Hepatocyte (in vitro differentiated cells): ENCODE measurements around the gene MASP1.

ENCODE experiments used
- CTCF ChIP-seq: fragments of 200-600 bp; sonication (generic); IDR thresholded peaks from 2 replicates; pipeline ENCODE4 v1.5.1; 2016; ENCODE audit warnings: antibody characterized with exemption, mild to moderate bottlenecking; ENCODE audit not compliant: poor library complexity
- EZH2 ChIP-seq: fragments of 200-600 bp; sonication (generic); IDR thresholded peaks from 2 replicates; pipeline ENCODE4 v1.6.1; 2016; ENCODE audit warnings: antibody characterized with exemption, mild to moderate bottlenecking, borderline replicate concordance
- EZH2phosphoT487 ChIP-seq: fragments of 200-600 bp; sonication (generic); IDR thresholded peaks from one replicate; pipeline ENCODE4 v1.6.1; 2018; ENCODE audit warnings: antibody characterized with exemption, mild to moderate bottlenecking, low read depth, moderate library complexity; ENCODE audit not compliant: unreplicated experiment, severe bottlenecking

- TF ChIP-seq CTCF = no peak
- TF ChIP-seq EZH2phosphoT487 = no peak
- TF ChIP-seq EZH2 = no peak
Observed at GRCh38 chr3:187314176-187314575, 22.6 kb upstream of the MASP1 start.
